Ishikawa (cell line): ENCODE results near the gene RAPGEFL1.

Source experiments
- CEBPB ChIP-seq: IDR thresholded peaks from 2 replicates; pipeline ENCODE4 v1.6.1; 2012
- FOXM1 ChIP-seq: IDR thresholded peaks from 2 replicates; pipeline ENCODE4 v1.6.1; 2012; ENCODE audit warnings: low read depth, borderline replicate concordance
- MAX ChIP-seq: IDR thresholded peaks from 2 replicates; pipeline ENCODE4 v1.6.1; 2012
- REST ChIP-seq: IDR thresholded peaks from 2 replicates; pipeline ENCODE4 v1.6.1; 2012; ENCODE audit warnings: low read depth, mild to moderate bottlenecking
- TCF12 ChIP-seq: IDR thresholded peaks from 2 replicates; pipeline ENCODE4 v1.6.1; 2012; ENCODE audit warnings: low read depth

- TF ChIP-seq REST = no peak
- TF ChIP-seq MAX = no peak
- TF ChIP-seq TCF12 = no peak
- no peak for TF ChIP-seq FOXM1
- no peak for TF ChIP-seq CEBPB
These were observed 10.0 kb downstream of the RAPGEFL1 start for GRCh38 chr17:40187238-40187637.
